ENCODE results near the gene NECAB2. TPM values are rescaled to one million over a fixed set of nuclear protein-coding genes. Genes with fewer than 3 reads are reported as not detected.

The NECAB2 gene
- total RNA-seq, 4 donors from 2014 or later, result 0.65 TPM; not detected in 3

DNA sequence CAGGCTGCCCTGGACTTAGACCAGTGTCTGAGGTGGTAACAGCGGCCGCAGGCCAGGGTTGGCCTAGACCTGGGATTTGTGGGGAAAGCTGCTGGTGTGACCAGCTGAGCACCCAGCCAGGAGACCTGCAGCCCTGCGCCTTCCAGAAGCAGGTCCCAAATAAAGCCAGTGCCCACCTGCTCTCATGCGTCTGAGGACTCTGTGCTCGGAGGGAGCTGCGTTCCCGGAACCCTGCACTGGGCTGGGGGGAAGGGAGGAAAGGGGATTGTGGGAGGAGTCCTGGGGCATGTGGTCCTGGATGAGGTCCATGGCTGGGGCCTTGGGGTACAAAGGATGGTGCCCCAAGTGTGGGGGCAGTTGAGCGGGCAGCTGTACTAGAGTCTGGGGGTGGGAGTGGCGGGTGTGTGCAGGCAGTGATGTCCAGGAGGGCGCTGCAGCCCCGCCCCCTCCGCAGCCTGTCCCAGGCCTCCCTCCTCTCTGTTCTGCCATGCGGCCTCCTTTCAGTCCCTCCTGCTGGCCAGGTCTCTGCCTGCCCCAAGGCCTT, 1.8 kb upstream of the NECAB2 start:
- DNase-seq (ENCODE audit: low spot score) (no peak), ATAC-seq (ENCODE audit: low FRiP score) (no peak)
- TF ChIP-seq, protein P1, sequence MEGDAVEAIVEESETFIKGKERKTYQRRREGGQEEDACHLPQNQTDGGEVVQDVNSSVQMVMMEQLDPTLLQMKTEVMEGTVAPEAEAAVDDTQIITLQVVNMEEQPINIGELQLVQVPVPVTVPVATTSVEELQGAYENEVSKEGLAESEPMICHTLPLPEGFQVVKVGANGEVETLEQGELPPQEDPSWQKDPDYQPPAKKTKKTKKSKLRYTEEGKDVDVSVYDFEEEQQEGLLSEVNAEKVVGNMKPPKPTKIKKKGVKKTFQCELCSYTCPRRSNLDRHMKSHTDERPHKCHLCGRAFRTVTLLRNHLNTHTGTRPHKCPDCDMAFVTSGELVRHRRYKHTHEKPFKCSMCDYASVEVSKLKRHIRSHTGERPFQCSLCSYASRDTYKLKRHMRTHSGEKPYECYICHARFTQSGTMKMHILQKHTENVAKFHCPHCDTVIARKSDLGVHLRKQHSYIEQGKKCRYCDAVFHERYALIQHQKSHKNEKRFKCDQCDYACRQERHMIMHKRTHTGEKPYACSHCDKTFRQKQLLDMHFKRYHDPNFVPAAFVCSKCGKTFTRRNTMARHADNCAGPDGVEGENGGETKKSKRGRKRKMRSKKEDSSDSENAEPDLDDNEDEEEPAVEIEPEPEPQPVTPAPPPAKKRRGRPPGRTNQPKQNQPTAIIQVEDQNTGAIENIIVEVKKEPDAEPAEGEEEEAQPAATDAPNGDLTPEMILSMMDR (IDR thresholded peaks at IDR 0.05), result no peak

DNA sequence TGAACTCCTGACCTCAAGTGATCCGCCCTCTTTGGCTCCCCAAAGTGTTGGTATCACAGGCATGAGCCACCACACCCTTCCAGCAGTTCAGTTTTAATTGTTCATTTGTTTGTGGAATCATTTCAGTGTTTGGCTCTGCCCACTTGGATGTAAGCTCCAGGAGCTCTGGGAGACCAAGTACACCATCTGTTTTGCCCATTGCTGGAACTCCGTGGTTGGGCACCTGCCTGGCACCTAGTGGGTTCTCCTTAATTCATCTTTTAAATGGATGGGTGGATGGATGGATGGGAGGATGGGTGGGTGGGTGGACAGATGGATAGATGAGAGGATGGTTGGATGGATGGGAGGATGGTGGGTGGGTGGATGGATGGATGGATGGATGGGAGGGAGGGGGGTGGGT, 953 bp upstream of the NECAB2 start:
- no peak for ATAC-seq (ENCODE audit: low FRiP score)
- no peak for DNase-seq (ENCODE audit: low spot score)
- TF ChIP-seq, protein P1 (IDR thresholded peaks at IDR 0.05), result no peak

DNA sequence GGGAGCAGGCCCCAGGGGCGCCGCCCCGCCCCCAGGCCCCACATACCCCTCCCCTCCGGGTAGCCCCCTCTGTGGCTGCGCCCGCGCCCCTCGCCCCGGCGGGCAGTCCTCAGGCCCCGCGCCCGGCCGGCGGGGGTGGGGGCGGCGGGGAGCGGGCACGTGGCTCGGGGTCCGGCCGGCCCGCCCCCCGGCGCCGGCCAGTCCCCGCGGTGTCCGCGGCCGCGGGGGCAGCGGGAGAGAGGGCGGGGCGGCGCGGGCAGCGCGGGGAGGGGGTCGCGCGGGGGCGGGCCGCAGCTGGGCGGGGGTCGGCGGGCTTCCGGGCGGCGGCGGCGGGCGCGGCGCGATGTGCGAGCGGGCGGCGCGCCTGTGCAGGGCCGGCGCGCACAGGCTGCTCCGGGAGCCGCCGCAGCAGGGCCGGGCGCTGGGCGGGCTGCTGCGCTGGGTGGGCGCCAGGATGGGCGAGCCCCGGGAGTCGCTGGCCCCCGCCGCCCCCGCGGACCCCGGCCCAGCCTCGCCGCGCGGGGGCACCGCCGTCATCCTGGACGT, 335 bp downstream of the NECAB2 start:
- no peak for DNase-seq (ENCODE audit: low spot score)
- TF ChIP-seq, protein P1 (IDR thresholded peaks at IDR 0.05), result no peak
- peak; percentile 15 for ATAC-seq (ENCODE audit: low FRiP score)

DNA sequence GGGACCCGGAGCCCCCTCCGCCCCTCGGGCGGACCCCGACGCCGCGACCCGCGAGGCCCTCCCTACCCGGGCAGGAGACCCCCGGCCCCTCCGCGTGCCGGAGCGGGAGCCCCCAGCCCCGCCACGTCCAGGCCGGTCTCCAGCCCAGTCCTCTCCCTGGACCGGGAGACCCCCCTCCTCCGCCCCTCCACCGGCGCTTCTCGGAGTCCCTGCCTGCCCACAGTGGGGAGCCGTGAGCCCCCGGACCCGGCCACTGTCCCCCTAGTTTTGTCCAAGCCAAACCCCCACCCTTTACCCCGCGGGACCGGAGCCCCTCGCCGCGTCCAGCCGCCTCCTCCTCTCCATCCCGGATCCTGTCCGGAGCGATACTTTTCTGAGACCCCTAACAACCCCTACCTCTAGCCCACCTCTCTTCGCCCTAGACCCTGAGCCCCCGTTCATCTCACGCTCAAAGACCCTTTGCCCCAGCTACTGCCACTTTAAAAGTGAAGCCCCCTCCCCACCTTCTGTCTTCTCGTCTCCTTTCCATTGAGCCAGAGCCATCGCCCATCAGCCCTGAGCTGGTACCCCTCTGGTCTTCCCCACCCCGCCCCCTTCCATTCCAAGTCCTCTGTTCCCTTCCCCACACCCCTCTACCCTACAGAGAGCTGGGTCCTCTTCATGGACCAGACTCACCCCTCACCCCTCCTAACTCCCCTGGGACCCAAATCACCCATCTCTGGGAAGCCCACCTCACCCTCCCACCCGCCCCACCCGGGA, 1.0 kb downstream of the NECAB2 start:
- ATAC-seq (ENCODE audit: low FRiP score) (no peak), DNase-seq (ENCODE audit: low spot score) (no peak)
- TF ChIP-seq, protein P1 (IDR thresholded peaks at IDR 0.05), result no peak

DNA sequence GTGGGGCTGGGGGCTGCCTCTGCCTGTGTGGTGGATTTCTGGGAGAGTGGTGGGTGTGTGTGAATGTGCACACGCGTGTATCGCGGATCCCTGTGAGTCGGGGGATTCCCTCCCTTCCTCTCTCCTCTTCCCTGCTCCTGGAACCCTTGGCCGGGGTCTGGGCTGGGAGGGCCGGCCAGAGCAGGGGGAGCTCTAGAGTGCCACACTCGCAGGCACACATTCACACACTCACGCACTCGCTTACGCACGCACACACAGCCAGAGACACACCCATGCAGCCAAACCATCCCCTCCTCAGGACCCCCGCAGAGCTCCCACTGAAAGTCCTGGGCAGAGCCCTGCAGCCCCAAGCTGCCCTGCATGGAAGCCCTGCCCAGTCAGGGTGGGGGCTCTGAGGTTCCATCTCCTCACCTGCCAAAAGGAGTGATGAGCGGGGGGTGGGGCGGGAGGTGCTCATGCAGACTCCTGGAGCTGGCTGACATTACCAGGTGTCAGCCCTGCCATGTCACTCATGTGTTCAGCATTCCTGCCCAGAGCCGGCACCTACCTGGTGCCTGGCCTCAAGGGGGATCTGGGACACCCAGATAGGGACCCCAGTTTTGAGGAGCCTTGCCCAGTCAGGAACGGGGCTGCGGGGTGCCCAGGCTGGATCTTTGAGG, 1.9 kb downstream of the NECAB2 start:
- TF ChIP-seq, protein P1 (IDR thresholded peaks at IDR 0.05), result no peak
- ATAC-seq (ENCODE audit: low FRiP score) (no peak), DNase-seq (ENCODE audit: low spot score) (no peak)

DNA sequence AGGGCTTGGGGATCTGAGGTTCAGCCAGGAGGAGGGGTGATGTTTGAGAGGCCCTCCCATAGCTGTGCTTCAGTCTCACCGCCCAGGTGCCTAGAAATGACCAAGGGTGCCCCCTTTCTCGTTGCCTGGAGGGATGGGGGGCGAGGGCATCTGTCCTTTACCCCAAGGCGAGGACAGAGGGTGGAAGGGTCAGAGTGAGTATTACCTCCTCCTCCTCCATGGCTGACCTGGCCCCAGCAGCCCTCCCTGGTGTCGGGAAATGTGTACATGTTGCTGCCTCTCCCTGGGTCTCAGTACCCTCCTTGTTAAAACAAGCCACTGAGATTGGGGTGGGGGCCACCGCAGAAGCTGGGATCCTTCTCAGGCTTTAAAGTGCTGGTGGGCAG, 2.4 kb downstream of the NECAB2 start:
- TF ChIP-seq, protein P1 (IDR thresholded peaks at IDR 0.05), result no peak
- no peak for ATAC-seq (ENCODE audit: low FRiP score)

More for the DNA sequence above, 2.4 kb downstream of the NECAB2 start:
- no peak for DNase-seq (ENCODE audit: low spot score)
